ENCODE results near the gene AVPR1B.

The AVPR1B gene

GRCh38 chr1:206089341-206089740 lies 27.8 kb downstream of the AVPR1B start:
- TF ChIP-seq CTCF (IDR thresholded peaks at IDR 0.05): no peak
- Histone ChIP-seq H3K9me3 (no peaks in the 10 kb centered on the region), H3K4me3 (ENCODE audit: low read depth in 1 of 2, low read length in 1 of 2) (no peak overlapping the region), H3K4me1 (ENCODE audit: control insufficient read depth in 1 of 2, insufficient read depth in 1 of 2, low read depth in 1 of 2, low read length in 1 of 2) (no peaks in the 10 kb centered on the region), H3K36me3 (no peaks in the 10 kb centered on the region), H3K27me3 (peaks cover 3% of the 10 kb centered on the region), H3K27ac (no peak overlapping the region)

- TF ChIP-seq CTCF (IDR thresholded peaks at IDR 0.05): no peak
- Histone ChIP-seq H3K4me1 (ENCODE audit: control insufficient read depth in 1 of 2, insufficient read depth in 1 of 2, low read depth in 1 of 2, low read length in 1 of 2) (no peaks in the 10 kb centered on the region), H3K9me3 (no peaks in the 10 kb centered on the region), H3K27ac (no peak overlapping the region), H3K27me3 (no peaks in the 10 kb centered on the region), H3K36me3 (no peaks in the 10 kb centered on the region), H3K4me3 (ENCODE audit: low read depth in 1 of 2, low read length in 1 of 2) (no peak overlapping the region)
Measured at GRCh38 chr1:206087091-206087490, 30.1 kb downstream of the AVPR1B start.

- H3K9me3 ChIP-seq: no peaks in the 10 kb centered on the region
- no peaks in the 10 kb centered on the region for H3K27me3 ChIP-seq
- no peaks in the 10 kb centered on the region for H3K36me3 ChIP-seq
- no peaks in the 10 kb centered on the region for H3K4me1 ChIP-seq (ENCODE audit: control insufficient read depth in 1 of 2, insufficient read depth in 1 of 2, low read depth in 1 of 2, low read length in 1 of 2)
- H3K4me3 ChIP-seq (ENCODE audit: low read depth in 1 of 2, low read length in 1 of 2): no peak overlapping the region
- no peak overlapping the region for H3K27ac ChIP-seq
- TF ChIP-seq CTCF (IDR thresholded peaks at IDR 0.05): no peak
Measured at GRCh38 chr1:206083750-206084149, 33.4 kb downstream of the AVPR1B start.

GRCh38 chr1:206082831-206083695 lies 34.1 kb downstream of the AVPR1B start:
- H3K27ac ChIP-seq: no peak overlapping the region
- no peaks in the 10 kb centered on the region for H3K9me3 ChIP-seq
- H3K36me3 ChIP-seq: no peaks in the 10 kb centered on the region
- no peaks in the 10 kb centered on the region for H3K27me3 ChIP-seq
- H3K4me1 ChIP-seq (ENCODE audit: control insufficient read depth in 1 of 2, insufficient read depth in 1 of 2, low read depth in 1 of 2, low read length in 1 of 2): no peaks in the 10 kb centered on the region
- TF ChIP-seq CTCF (IDR thresholded peaks at IDR 0.05): no peak
- no peak overlapping the region for H3K4me3 ChIP-seq (ENCODE audit: low read depth in 1 of 2, low read length in 1 of 2)

- Histone ChIP-seq H3K36me3 (no peaks in the 10 kb centered on the region), H3K4me1 (ENCODE audit: control insufficient read depth in 1 of 2, insufficient read depth in 1 of 2, low read depth in 1 of 2, low read length in 1 of 2) (no peaks in the 10 kb centered on the region), H3K27me3 (no peaks in the 10 kb centered on the region), H3K4me3 (ENCODE audit: low read depth in 1 of 2, low read length in 1 of 2) (no peak overlapping the region), H3K9me3 (no peaks in the 10 kb centered on the region), H3K27ac (no peak overlapping the region)
- no peak for TF ChIP-seq CTCF (IDR thresholded peaks at IDR 0.05)
Measured at GRCh38 chr1:206081856-206082255, 35.3 kb downstream of the AVPR1B start.
